Measurements from ENCODE around the gene SLC4A3. TPM values are rescaled to one million over a fixed set of nuclear protein-coding genes. Genes with fewer than 3 reads are reported as not detected.

SLC4A3 gene
- total and polyA plus RNA-seq, 2 of the 13 experiments (the other 11 are each of a cell fraction or from before 2014, with no cell fraction given): 0.18 to 0.95 TPM

DNA sequence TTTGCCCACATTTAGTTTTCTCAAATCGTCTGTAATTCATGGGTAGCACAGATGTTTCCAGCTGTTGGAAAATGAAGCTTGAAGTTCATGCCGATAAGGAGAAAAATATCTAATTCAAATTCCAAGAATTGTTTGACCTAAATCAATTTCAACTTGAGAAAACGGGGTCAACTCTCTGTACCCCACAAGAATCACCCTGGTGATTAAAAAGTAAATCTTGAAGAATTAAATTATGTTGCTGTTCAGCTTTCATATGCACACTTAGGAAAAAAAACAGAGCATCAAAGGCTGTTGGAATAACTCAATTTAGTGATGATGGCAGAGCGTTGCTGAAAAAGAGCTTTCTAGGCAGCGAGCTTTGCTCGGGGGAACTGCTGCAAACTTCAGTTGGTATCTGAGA lies 43.0 kb downstream of the SLC4A3 start:
- BruUV-seq (replicated peaks): no TSS peak
- H3K27ac ChIP-seq (ENCODE audit: extremely low read length, insufficient read depth, low read length): no peak overlapping the region
- TF ChIP-seq CENPX (CRISPR knock-in tag; IDR thresholded peaks at IDR 0.05) (no peak), ZNF672 (CRISPR knock-in tag; IDR thresholded peaks at IDR 0.05) (no peak), NAIF1 (CRISPR knock-in tag; IDR thresholded peaks at IDR 0.05; ENCODE audit: borderline replicate concordance) (no peak), SP140L (CRISPR knock-in tag; IDR thresholded peaks at IDR 0.05; ENCODE audit: borderline replicate concordance) (no peak), ZNF709 (CRISPR knock-in tag; IDR thresholded peaks at IDR 0.05) (no peak), ZNF180 (CRISPR knock-in tag; IDR thresholded peaks at IDR 0.05; ENCODE audit: borderline replicate concordance, low read depth) (no peak), ZNF546 (CRISPR knock-in tag; conservative IDR thresholded peaks at IDR 0.05) (no peak), ESRRA (CRISPR knock-in tag; IDR thresholded peaks at IDR 0.05; ENCODE audit: low read depth) (no peak), MBD4 (IDR thresholded peaks at IDR 0.05; ENCODE audit: borderline replicate concordance, low read length) (no peak), ZNF589 (CRISPR knock-in tag; conservative IDR thresholded peaks at IDR 0.05) (no peak)
- TF ChIP-seq, protein P1, sequence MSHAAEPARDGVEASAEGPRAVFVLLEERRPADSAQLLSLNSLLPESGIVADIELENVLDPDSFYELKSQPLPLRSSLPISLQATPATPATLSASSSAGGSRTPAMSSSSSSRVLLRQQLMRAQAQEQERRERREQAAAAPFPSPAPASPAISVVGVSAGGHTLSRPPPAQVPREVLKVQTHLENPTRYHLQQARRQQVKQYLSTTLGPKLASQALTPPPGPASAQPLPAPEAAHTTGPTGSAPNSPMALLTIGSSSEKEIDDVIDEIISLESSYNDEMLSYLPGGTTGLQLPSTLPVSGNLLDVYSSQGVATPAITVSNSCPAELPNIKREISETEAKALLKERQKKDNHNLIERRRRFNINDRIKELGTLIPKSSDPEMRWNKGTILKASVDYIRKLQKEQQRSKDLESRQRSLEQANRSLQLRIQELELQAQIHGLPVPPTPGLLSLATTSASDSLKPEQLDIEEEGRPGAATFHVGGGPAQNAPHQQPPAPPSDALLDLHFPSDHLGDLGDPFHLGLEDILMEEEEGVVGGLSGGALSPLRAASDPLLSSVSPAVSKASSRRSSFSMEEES (CRISPR knock-in tag; IDR thresholded peaks at IDR 0.05): no peak
- TF ChIP-seq, protein P2, sequence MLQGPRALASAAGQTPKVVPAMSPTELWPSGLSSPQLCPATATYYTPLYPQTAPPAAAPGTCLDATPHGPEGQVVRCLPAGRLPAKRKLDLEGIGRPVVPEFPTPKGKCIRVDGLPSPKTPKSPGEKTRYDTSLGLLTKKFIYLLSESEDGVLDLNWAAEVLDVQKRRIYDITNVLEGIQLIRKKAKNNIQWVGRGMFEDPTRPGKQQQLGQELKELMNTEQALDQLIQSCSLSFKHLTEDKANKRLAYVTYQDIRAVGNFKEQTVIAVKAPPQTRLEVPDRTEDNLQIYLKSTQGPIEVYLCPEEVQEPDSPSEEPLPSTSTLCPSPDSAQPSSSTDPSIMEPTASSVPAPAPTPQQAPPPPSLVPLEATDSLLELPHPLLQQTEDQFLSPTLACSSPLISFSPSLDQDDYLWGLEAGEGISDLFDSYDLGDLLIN (CRISPR knock-in tag; IDR thresholded peaks at IDR 0.05; ENCODE audit: borderline replicate concordance): no peak
- TF ChIP-seq, protein P3, sequence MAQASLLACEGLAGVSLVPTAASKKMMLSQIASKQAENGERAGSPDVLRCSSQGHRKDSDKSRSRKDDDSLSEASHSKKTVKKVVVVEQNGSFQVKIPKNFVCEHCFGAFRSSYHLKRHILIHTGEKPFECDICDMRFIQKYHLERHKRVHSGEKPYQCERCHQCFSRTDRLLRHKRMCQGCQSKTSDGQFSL (CRISPR knock-in tag; IDR thresholded peaks at IDR 0.05): no peak
- 2% methylated on average over 6 of the region's 6 CpGs for WGBS (ENCODE audit: low lambda C conversion rate)
- H3K4me3 ChIP-seq (replicated peaks in 1 of 3; ENCODE audit: insufficient read depth in 1 of 3, low read depth in 2 of 3, low read length in 3 of 3): no peak overlapping the region
- H3K9ac ChIP-seq (ENCODE audit: insufficient read depth, low read depth, low read length): no peak overlapping the region
- DNase-seq (ENCODE audit: low spot score): no peak
- intact Hi-C loops (cut with micrococcal nuclease; ENCODE audit: unreplicated experiment): no loop called here
- no peak for FAIRE-seq
- H3K9me3 ChIP-seq (ENCODE audit: low read length): no peaks in the 10 kb centered on the region
- no peaks in the 10 kb centered on the region for H3K79me2 ChIP-seq (ENCODE audit: insufficient read depth, low read length)
- H4K20me1 ChIP-seq (ENCODE audit: insufficient read depth, low read length): no peaks in the 10 kb centered on the region
- no peak overlapping the region for H3K4me2 ChIP-seq (ENCODE audit: low read depth, low read length)
- H3K36me3 ChIP-seq (replicated peaks in 1 of 2; ENCODE audit: control insufficient read depth in 1 of 2, insufficient read depth in 2 of 2, low read length in 2 of 2): no peaks in the 10 kb centered on the region
- CTCF ChIA-PET (ENCODE audit: low intra/inter-chr PET ratio, low total read pairs): no interaction called here
- ATAC-seq: no peak
- H3K27me3 ChIP-seq (ENCODE audit: control insufficient read depth in 1 of 2, insufficient read depth in 2 of 2, low read length in 2 of 2): peaks cover 3 to 48% of the 10 kb centered on the region in 2 experiments; a peak in 4 of 5 replicates
- H2AFZ ChIP-seq (ENCODE audit: low read length): no peak overlapping the region
- POLR2A ChIA-PET: no interaction called here
- no peaks in the 10 kb centered on the region for H3K4me1 ChIP-seq (ENCODE audit: insufficient read depth, low read length)
- in situ Hi-C loops (cut with HindIII; ENCODE audit: extremely low pct_ligation_motif_present, low pct_unique_long_range_greater_than_20kb): no loop called here
